GM18502 (cell line): ENCODE results near the gene MTM1.

Source experiments
- ATAC-seq: cut with Tn5 transposase; IDR thresholded peaks from one replicate; pipeline ENCODE4 v1.9.1; 2021; ENCODE audit warnings: mild to moderate bottlenecking; ENCODE audit not compliant: unreplicated experiment, poor library complexity

MTM1 gene

DNA sequence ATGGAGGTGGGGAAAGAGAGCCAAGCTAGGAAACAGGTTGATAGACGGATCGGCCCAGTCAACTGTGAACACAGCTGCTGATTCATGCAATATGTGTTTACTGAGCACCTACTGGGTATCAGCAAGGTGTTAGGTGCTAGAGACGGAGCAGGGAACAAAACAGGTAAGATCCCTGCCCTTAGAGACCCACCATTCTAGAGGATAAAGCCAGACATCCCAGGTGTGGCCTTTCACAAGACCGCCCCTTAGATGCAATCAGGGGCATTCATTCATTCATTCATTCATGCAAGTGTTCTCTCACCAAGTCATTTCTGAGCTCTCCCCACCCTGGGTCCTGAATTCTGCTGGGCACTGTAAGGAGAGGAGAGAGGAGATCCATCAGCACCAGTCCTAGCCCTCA lies 20.2 kb upstream of the MTM1 start:
- ATAC-seq = no peak

DNA sequence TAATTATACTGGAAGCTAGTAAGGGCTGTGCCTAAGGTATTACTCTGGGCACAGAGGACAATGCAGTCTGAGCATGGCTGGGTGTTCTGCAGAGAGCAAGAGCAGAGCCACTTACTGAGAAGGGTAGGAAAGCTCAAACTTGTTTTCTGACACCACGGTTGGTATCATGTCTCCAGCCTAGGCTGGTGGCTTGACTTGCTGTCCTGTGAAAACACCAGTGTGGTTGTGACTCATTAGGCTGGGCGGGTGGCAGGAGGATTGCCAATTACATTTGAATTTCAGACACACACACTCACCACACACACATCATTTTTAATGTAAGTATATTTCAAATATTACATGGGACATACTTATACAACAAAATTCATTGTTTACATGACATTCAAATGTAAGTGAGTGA lies 19.7 kb upstream of the MTM1 start:
- no peak for ATAC-seq

DNA sequence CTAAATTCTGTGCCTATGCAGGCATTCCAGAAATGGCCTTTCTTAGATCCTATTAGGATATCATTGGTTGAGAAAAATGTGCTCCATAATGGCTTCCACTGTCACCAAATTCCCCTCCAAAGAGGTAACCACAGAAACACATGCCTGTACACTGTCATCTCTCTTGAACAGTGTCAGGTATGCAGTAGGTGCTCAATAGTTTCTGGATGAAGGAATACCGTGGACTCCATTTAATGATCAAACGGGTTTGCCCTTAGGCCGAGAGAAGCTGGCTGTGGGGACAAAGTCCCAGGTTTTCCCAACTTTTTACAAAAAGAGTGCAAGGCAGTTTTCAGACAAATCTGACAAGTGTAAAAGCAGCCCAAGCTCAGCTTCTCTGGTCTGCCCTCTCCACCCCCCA lies 16.5 kb upstream of the MTM1 start:
- no peak for ATAC-seq

GRCh38 chrX:150558424-150558823 lies 10.0 kb upstream of the MTM1 start:
- ATAC-seq = no peak

DNA sequence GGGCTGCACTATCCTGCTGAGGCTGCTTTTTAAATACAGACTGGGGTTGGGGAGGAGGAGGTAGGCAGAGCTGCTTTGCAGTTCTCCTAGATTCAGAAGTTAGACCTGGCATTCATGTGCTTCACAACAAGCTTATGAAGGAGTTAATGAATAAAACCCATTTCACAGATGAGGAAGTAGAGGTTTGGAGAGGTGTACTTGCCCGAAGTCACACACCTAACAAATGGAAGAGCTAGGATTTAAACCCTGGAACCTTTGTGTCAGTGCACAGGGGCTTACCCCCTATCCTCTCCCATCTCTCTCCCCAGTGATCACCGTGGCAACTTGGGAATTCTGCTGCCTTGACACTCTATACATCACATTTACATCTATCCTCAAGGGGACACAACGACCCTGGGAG lies 3.6 kb upstream of the MTM1 start:
- no peak for ATAC-seq

- no peak for ATAC-seq
Measured at GRCh38 chrX:150565551-150565950, 2.9 kb upstream of the MTM1 start.

DNA sequence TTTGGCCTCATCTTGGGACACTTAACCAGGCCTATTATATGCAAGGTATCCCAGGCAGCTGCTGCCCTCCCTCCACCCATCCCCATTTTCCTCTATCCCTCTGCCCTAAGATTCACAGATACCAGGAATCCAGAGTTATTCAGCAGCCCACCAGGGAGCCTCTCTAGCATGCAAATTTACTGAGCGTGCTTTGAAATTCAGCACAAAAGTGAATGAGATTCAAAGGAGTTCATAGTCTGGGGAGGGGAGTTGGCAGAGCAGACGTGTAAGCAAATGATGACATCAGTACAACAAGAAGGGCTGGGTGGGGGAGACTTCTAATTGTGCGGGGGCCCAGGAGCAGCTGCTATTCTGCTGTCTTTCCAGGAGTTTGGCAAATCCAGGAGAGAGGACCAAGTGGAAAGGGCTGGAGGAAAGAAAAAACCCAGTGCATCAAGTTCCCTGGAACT lies 1.7 kb upstream of the MTM1 start:
- no peak for ATAC-seq

GRCh38 chrX:150567645-150568319 lies 639 bp upstream of the MTM1 start:
- ATAC-seq = peak; percentile 0

- ATAC-seq = peak; percentile 39
Measured at GRCh38 chrX:150569155-150569477, 695 bp downstream of the MTM1 start.

- no peak for ATAC-seq
Measured at GRCh38 chrX:150570512-150570911, 2.1 kb downstream of the MTM1 start.

DNA sequence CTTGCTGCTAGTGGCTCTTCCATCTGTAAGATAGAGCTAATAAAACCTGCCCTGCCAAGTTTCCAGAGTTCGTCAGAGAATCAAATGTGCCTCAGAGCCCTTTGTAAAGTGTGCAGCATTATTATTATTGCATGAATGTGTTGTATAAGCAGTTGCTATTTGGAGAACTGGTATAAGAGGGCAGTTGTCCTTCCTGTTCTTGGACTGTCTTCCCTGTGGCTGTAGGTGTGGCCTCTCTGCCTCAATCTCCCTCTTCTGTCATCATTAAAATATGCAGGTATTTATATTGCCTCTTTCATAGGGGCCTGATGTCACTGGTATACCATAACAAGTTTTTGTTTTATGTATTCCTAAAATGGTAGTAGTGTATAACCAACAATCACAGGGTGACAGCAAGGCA lies 3.8 kb downstream of the MTM1 start:
- ATAC-seq = no peak

DNA sequence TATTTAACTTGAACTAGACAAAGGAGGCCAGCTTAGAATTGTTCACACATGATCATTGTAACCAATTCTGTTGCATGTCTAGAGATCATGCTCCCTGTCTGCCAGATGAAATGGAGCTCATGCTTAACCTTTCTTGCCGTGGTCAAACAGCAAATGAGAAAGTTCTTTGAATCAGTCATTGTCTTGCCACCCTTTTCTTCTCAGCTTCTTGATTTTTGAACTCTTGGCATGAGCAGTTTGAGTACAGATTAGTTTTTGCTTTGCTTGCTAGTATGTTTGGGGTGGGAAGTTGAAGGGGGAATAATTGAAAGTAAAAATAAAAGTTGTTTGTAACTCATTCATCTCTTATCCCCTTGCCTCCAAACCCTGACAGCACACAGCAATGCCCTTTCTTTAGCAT lies 4.7 kb downstream of the MTM1 start:
- ATAC-seq = no peak

DNA sequence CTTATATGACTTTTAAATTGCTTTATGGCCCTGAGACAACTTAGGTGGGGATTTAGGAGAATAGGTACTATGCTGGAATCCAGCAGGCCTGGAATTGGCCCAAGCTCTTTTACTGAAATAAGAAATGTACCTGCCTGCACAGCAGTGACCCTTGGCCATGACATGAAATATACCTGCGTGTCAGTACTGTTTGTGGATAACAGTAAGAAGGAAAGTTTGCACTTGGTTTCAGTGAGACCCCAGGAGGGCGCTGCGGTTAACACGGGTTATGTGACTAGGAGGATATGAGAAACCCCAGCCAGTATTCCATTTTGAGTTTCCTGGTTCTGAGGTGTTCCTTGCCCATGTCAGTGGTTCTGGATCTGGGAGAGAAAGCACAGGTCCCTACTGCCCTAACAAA lies 5.3 kb downstream of the MTM1 start:
- peak; percentile 36 for ATAC-seq

- ATAC-seq = peak; percentile 64
Measured at GRCh38 chrX:150574559-150575418, 6.4 kb downstream of the MTM1 start.

DNA sequence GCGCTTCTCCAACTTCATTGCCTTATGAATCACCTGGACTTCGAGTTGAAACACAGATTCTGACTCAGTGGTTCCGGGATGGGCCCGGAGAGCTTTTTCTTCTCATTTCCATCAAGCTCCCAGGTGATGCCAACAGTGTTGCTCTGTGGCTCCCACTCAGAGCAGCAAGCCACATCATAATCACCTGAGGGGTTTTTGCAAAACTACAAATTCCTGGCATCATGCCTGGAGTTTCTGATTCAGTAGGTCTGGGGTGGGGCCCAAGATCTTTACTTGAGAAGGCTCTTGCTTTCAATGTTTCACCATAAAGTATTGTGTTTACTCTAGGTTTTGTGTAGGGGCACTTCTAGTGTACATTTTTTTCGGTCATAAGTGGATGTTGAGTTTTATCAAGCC lies 7.0 kb downstream of the MTM1 start:
- ATAC-seq = no peak

- no peak for ATAC-seq
Measured at GRCh38 chrX:150577174-150577573, 8.8 kb downstream of the MTM1 start.

DNA sequence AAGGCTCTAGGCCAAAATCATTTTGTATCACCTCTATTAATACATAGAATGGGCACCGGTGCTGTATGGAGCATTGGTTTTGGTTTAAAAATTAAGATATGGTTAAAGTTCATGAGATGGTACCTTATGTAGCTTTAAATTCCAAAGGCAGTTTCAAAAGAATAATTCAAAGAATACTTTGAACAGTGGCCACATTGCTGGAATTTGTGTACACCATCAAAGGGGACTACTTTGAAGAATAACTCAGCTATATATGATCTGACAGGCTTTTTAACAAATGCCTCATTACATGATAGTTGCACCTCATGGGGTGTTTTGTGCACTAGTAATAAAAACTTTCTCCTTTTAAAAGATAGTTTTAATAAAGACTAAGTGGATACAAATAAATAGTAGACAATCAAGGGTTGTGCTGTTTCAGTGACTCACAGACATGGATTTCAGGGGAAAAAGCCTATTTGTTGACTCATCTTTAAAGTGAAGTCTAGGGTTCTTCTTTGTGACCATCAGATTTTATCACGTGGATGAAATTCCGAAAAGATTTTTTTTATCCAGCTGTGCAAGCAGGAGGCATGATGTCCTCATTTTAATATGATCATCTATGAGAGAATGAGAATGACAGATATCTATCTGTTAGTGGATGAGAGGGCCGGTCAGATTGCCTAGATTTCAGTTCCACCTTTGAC lies 12.8 kb downstream of the MTM1 start:
- no peak for ATAC-seq

- no peak for ATAC-seq
Measured at GRCh38 chrX:150582338-150582948, 14.0 kb downstream of the MTM1 start.

DNA sequence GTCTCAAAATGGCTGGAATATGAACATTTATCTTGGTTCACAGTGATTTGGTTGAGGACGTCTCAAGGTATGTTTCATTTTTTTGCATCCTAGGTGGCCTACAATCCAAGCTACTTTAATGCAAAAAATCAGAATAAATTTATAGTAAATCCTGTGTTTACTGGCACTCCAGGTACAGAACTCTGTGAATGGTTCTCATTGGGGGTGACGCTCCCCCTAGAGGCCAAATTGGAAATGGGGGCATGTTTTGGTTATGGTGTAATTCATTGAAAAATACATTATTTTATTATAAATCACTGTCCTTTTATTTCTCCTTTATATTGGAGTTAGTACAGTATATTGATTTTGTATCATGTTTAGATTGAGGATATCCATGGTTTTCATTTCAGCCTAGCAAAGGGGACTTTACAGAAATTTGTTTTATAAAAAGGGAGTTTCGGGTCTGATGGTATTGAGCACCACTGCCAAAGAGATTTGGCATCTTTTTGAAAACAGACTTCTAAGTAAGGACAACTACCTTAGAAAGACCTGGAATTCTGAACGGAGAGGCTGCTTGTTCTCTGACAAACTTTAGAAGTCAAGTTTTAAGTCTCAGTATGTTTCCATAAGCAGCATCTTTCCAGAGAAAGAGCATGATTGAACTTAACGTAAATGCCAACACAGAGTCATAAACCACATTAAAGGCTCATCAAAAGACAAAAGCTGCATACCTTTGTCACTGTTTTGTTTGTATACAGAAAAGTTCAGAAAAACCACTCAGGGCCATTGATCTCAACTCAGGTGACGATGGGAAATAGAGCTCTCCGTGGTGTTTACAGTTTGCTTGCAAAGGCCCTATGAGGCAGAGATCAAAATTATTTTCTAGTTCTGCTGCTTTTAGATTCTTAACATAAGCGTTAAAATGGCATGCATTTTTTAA lies 19.4 kb downstream of the MTM1 start:
- ATAC-seq = no peak

DNA sequence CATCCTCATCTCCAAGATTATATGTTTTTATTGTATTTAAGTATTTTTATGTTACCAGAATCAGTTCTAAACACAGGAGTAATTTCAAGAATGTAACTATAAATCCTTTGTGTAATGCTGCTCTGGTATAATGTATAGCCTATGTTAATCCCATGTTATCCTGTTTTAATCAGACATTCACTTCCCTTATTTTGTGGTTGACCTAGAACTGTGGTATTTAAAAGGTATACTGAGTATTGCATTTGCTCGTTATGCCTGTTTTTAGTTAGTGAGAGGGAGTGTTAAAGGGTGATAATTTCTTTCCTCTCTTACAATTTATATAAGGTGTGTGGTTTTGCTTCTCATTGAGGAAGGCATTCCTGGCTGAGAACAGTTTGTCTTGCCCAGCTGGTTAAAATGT lies 26.2 kb downstream of the MTM1 start:
- ATAC-seq = no peak
